CD14-positive monocyte (primary cell): ENCODE results near the gene FCER1A. TPM values are rescaled to one million over a fixed set of nuclear protein-coding genes. Genes with fewer than 3 reads are reported as not detected.

Experiments
- DNase-seq, 3 donors: peaks; one replicate each; pipeline ENCODE4 v3.0.0-alpha.2; 2011 to 2022
- H2AFZ ChIP-seq: 2 replicates; pipeline ENCODE4 v1.6.0; 2012; ENCODE audit warnings: mild to moderate bottlenecking, low read depth, low read length, inconsistent platforms; ENCODE audit not compliant: insufficient read depth, poor library complexity, severe bottlenecking
- H3K27ac ChIP-seq, 2 donors: 1 replicate in 1 of 2; 2 replicates in 1 of 2; pipeline ENCODE4 v1.5.1; 2012 to 2013; ENCODE audit warnings: low read length in 2 of 2, control low read depth in 1 of 2, inconsistent platforms in 1 of 2, low read depth in 1 of 2, mild to moderate bottlenecking in 1 of 2
- H3K27me3 ChIP-seq, 2 donors: one replicate each; pipeline versions ENCODE4 v1.6.0 to v1.6.1; 2011 to 2013; ENCODE audit warnings: low read length in 2 of 2; ENCODE audit not compliant: control insufficient read depth in 2 of 2, insufficient read depth in 2 of 2
- H3K36me3 ChIP-seq, 2 donors: replicated peaks in 1 of 2; 1 replicate in 1 of 2; 2 replicates in 1 of 2; pipeline versions ENCODE4 v1.5.1 to v1.6.1; 2012 to 2013; ENCODE audit warnings: low read length in 2 of 2, control low read depth in 1 of 2, inconsistent platforms in 1 of 2, mild to moderate bottlenecking in 1 of 2; ENCODE audit not compliant: insufficient read depth in 2 of 2, control insufficient read depth in 1 of 2
- H3K4me1 ChIP-seq, 2 donors: 1 replicate in 1 of 2; 2 replicates in 1 of 2; pipeline versions ENCODE4 v1.5.1 to v1.6.1; 2012 to 2013; ENCODE audit warnings: low read length in 2 of 2, control low read depth in 1 of 2, inconsistent platforms in 1 of 2, mild to moderate bottlenecking in 1 of 2, moderate library complexity in 1 of 2; ENCODE audit not compliant: insufficient read depth in 2 of 2, control insufficient read depth in 1 of 2
- H3K4me2 ChIP-seq: replicated peaks from 2 replicates; pipeline ENCODE3; 2012; ENCODE audit warnings: low read length, moderate library complexity, mild to moderate bottlenecking; ENCODE audit not compliant: poor library complexity, severe bottlenecking; ENCODE audit errors: extremely low read depth
- H3K4me3 ChIP-seq, 3 experiments: fragments of 200-600 bp in 1 of 3; sonication (generic) in 1 of 3; replicated peaks in 1 of 3; 1 replicate in 2 of 3; 2 replicates in 1 of 3; pipeline ENCODE4 v1.5.1; 2011 to 2013; ENCODE audit warnings: low read length in 3 of 3, mild to moderate bottlenecking in 3 of 3, control low read depth in 2 of 3, low read depth in 2 of 3, inconsistent platforms in 1 of 3, moderate library complexity in 1 of 3
- H3K79me2 ChIP-seq: 2 replicates; pipeline ENCODE4 v1.6.0; 2012; ENCODE audit warnings: mild to moderate bottlenecking, control low read depth, inconsistent platforms, low read length, moderate library complexity; ENCODE audit not compliant: insufficient read depth
- H3K9ac ChIP-seq: 2 replicates; pipeline ENCODE4 v1.6.0; 2017; ENCODE audit warnings: low read length, mild to moderate bottlenecking; ENCODE audit not compliant: insufficient read depth, poor library complexity, severe bottlenecking
- H3K9me3 ChIP-seq, 2 donors: replicated peaks in 1 of 2; 1 replicate in 1 of 2; 2 replicates in 1 of 2; pipeline versions ENCODE4 v1.5.1 to v1.6.1; 2012 to 2013; ENCODE audit warnings: low read length in 2 of 2, control low read depth in 1 of 2; ENCODE audit not compliant: control insufficient read depth in 1 of 2, insufficient read depth in 1 of 2
- H4K20me1 ChIP-seq: 2 replicates; pipeline ENCODE4 v1.6.0; 2012; ENCODE audit warnings: mild to moderate bottlenecking, low read length, control low read depth, moderate library complexity; ENCODE audit not compliant: insufficient read depth
- H3K27ac Mint-ChIP-seq, 7 donors: one replicate each; pipeline ENCODE4 v1.8.0; 2020; ENCODE audit warnings: mild to moderate bottlenecking in 7 of 7, mixed read lengths in 7 of 7, moderate library complexity in 6 of 7, inconsistent platforms in 2 of 7
- H3K27me3 Mint-ChIP-seq, 3 donors: one replicate each; pipeline ENCODE4 v1.8.0; 2021 to 2022; ENCODE audit warnings: low read depth in 3 of 3, mild to moderate bottlenecking in 3 of 3, mixed read lengths in 3 of 3, moderate library complexity in 3 of 3, inconsistent platforms in 1 of 3
- H3K36me3 Mint-ChIP-seq, 2 donors: one replicate each; pipeline ENCODE4 v1.8.0; 2020; ENCODE audit warnings: mixed read lengths in 2 of 2, inconsistent platforms in 1 of 2, mild to moderate bottlenecking in 1 of 2
- H3K4me1 Mint-ChIP-seq: one replicate; pipeline ENCODE4 v1.8.0; 2020; ENCODE audit warnings: mild to moderate bottlenecking, mixed read lengths
- H3K4me3 Mint-ChIP-seq, 2 donors: one replicate each; pipeline ENCODE4 v1.8.0; 2020; ENCODE audit warnings: mild to moderate bottlenecking in 2 of 2, mixed read lengths in 2 of 2, moderate library complexity in 1 of 2
- H3K9me3 Mint-ChIP-seq, 7 donors: one replicate each; pipeline ENCODE4 v1.8.0; 2020 to 2022; ENCODE audit warnings: mixed read lengths in 7 of 7, mild to moderate bottlenecking in 6 of 7, moderate library complexity in 6 of 7, inconsistent platforms in 2 of 7
- WGBS: methylation state at CpG from one replicate; pipeline ENCODE4 v1.1.5; 2013; ENCODE audit warnings: missing lambda C conversion rate; ENCODE audit not compliant: insufficient coverage; 5-methylcytosine and 5-hydroxymethylcytosine counted together
- intact Hi-C, 2 donors: fragments of 100-400 bp; cut with micrococcal nuclease; formaldehyde crosslinking; loops; one replicate each; pipeline versions ENCODE4 v1.15.0 to v1.15.1; 2023
- polyA plus RNA-seq, 3 donors: library from polyadenylated mRNA; depleted of rRNA in 1 of 3; unstranded in 2 of 3; stranded (reverse) in 1 of 3; fragments of 300-500 nt in 2 of 3; fragments of >200 nt in 1 of 3; fragmentation: Illumina TruSeq in 2 of 3; gene quantifications; 1 replicate in 2 of 3; 2 replicates in 1 of 3; pipeline ENCODE4 v1.2.3, GENCODE V29; 2012 to 2021
- TF ChIP-seq, protein P1 (sequence below): fragments of 200-600 bp; IDR thresholded peaks from one replicate; pipeline ENCODE4 v1.8.0; 2022; ENCODE audit warnings: antibody characterized with exemption, mild to moderate bottlenecking

FCER1A gene
- polyA plus RNA-seq, 3 donors = 8.4 to 29.6 (median 11.8) TPM

DNA sequence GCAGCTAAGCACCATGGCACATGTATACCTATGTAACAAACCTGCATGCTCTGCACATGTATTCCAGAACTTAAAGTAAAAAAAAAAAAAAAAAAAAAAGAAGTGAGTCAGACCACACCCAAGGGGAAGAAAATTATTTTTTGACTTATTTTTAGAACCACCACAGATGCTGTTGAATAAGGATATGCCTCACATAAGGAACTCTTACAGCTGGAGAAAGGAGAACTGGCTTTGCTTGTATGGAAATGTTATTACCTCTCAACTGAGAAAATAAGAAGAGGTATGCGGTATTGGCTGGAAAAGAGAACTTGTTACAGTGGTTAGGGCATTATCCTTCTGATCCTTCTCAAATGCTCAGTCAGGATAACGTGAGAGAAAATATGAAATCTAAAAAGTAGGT lies 27.5 kb upstream of the FCER1A start:
- H3K4me3 Mint-ChIP-seq = peak overlapping the region in 1 of 2 donors; percentile 21
- Histone ChIP-seq H3K79me2 (no peaks in the 10 kb centered on the region), H3K36me3 (no peaks in the 10 kb centered on the region), H2AFZ (no peak overlapping the region), H3K9me3 (no peaks in the 10 kb centered on the region), H3K9ac (no peak overlapping the region), H4K20me1 (no peaks in the 10 kb centered on the region), H3K27ac (no peak overlapping the region), H3K4me1 (peaks cover 12 to 15% of the 10 kb centered on the region in 2 donors), H3K4me2 (peak overlapping the region; percentile 7), H3K27me3 (no peaks in the 10 kb centered on the region), H3K4me3 (no peak overlapping the region)
- H3K27ac Mint-ChIP-seq = peak overlapping the region in 2 of 7 donors; percentile 15 to 43
- no peaks in the 10 kb centered on the region for H3K36me3 Mint-ChIP-seq
- H3K9me3 Mint-ChIP-seq = peaks cover 1 to 9% (median 6%) of the 10 kb centered on the region in 7 donors
- peak in 1 of 3 donors; percentile 12 for DNase-seq
- intact Hi-C loops = no loop called here
- no peaks in the 10 kb centered on the region for H3K27me3 Mint-ChIP-seq
- TF ChIP-seq, protein P1, sequence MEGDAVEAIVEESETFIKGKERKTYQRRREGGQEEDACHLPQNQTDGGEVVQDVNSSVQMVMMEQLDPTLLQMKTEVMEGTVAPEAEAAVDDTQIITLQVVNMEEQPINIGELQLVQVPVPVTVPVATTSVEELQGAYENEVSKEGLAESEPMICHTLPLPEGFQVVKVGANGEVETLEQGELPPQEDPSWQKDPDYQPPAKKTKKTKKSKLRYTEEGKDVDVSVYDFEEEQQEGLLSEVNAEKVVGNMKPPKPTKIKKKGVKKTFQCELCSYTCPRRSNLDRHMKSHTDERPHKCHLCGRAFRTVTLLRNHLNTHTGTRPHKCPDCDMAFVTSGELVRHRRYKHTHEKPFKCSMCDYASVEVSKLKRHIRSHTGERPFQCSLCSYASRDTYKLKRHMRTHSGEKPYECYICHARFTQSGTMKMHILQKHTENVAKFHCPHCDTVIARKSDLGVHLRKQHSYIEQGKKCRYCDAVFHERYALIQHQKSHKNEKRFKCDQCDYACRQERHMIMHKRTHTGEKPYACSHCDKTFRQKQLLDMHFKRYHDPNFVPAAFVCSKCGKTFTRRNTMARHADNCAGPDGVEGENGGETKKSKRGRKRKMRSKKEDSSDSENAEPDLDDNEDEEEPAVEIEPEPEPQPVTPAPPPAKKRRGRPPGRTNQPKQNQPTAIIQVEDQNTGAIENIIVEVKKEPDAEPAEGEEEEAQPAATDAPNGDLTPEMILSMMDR = no peak
- WGBS = 40% methylated on average over 1 of the region's 2 CpGs
- peaks cover 18% of the 10 kb centered on the region for H3K4me1 Mint-ChIP-seq

DNA sequence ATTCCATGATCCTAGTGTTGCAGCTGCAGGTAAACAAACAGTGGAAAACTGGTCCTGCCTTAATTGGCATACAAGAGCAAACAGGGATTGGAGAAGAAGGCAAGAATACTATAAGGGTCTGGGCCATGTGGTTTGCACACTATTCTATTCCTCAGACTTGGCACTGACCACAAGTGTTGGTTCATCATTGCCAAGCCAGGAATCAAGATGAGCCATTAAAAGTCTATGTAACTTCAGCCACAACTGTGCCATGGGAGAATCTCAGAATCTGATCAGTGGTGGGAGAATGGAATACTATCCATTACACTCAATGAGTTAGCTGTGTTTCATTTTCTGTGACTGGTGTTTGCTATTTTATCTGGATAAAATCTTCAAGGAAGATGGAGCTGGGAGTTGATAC lies 26.2 kb upstream of the FCER1A start:
- no peaks in the 10 kb centered on the region for H3K36me3 ChIP-seq

More for the DNA sequence above, 26.2 kb upstream of the FCER1A start:
- Mint-ChIP-seq H3K4me1 (peaks cover 18% of the 10 kb centered on the region), H3K27ac (no peak overlapping the region), H3K4me3 (no peak overlapping the region), H3K27me3 (no peaks in the 10 kb centered on the region), H3K9me3 (peaks cover 0 to 4% (median 0%) of the 10 kb centered on the region in 7 donors), H3K36me3 (no peaks in the 10 kb centered on the region)
- H3K9me3 ChIP-seq = no peaks in the 10 kb centered on the region
- intact Hi-C loops = no loop called here
- no peak overlapping the region for H2AFZ ChIP-seq
- no peak for DNase-seq
- TF ChIP-seq, protein P1 = no peak
- no peaks in the 10 kb centered on the region for H3K79me2 ChIP-seq
- no peak overlapping the region for H3K4me3 ChIP-seq
- peaks cover 12 to 15% of the 10 kb centered on the region in 2 donors for H3K4me1 ChIP-seq
- no peak overlapping the region for H3K9ac ChIP-seq
- H3K27ac ChIP-seq = no peak overlapping the region
- no peaks in the 10 kb centered on the region for H4K20me1 ChIP-seq
- H3K27me3 ChIP-seq = no peaks in the 10 kb centered on the region
- H3K4me2 ChIP-seq = no peak overlapping the region
